B cell (primary cell): ENCODE data around the gene THADA. TPM values are rescaled to one million over a fixed set of nuclear protein-coding genes. Genes with fewer than 3 reads are reported as not detected.

Experiments used
- ATAC-seq: fragments of 200-7000 bp; cut with Tn5 transposase; one replicate; pipeline ENCODE4 v1.10.0; 2021; ENCODE audit warnings: low read depth, mild to moderate bottlenecking, moderate number of reproducible peaks, moderate library complexity
- CTCF ChIA-PET: fragments of 350-600 bp; sonication (Branson Sonifier 250); formaldehyde crosslinking; loops from one replicate; lab custom pipeline; 2021; ENCODE audit warnings: antibody characterized with exemption, inconsistent platforms; lab: Charles Lee
- POLR2A ChIA-PET: fragments of 350-600 bp; sonication (Branson Sonifier 250); formaldehyde crosslinking; loops from one replicate; lab custom pipeline; 2021; ENCODE audit warnings: antibody characterized with exemption; lab: Charles Lee
- DNase-seq: peaks from one replicate; pipeline ENCODE4 v3.0.0; 2013
- H2AFZ ChIP-seq: 2 replicates; pipeline ENCODE4 v1.6.1; 2012; ENCODE audit warnings: mild to moderate bottlenecking, low read depth, low read length; ENCODE audit not compliant: insufficient read depth, poor library complexity, severe bottlenecking
- H3K27ac ChIP-seq, 2 donors: 1 replicate in 1 of 2; 2 replicates in 1 of 2; pipeline ENCODE4 v1.5.1; 2012 to 2013; ENCODE audit warnings: low read length in 2 of 2, mild to moderate bottlenecking in 2 of 2, moderate library complexity in 1 of 2
- H3K27me3 ChIP-seq, 4 experiments: fragments of 200-600 bp in 1 of 4; sonication (generic) in 1 of 4; replicated peaks in 1 of 4; 1 replicate in 2 of 4; 2 replicates in 2 of 4; pipeline versions ENCODE4 v1.6.1 to v1.7.0; 2013 to 2016; ENCODE audit warnings: low read length in 3 of 4, mild to moderate bottlenecking in 2 of 4, mixed read lengths in 1 of 4, moderate library complexity in 1 of 4; ENCODE audit not compliant: insufficient read depth in 4 of 4, control insufficient read depth in 3 of 4; ENCODE audit errors: control extremely low read depth in 1 of 4
- H3K36me3 ChIP-seq, 2 experiments: replicated peaks in 1 of 2; 1 replicate in 1 of 2; 2 replicates in 1 of 2; pipeline versions ENCODE4 v1.6.1 to v1.7.1; 2013; ENCODE audit warnings: low read length in 1 of 2; ENCODE audit not compliant: insufficient read depth in 2 of 2, control insufficient read depth in 1 of 2; ENCODE audit errors: control extremely low read depth in 1 of 2, extremely low read depth in 1 of 2
- H3K4me1 ChIP-seq, 2 donors: fragments of 200-600 bp in 1 of 2; sonication (generic) in 1 of 2; 1 replicate in 1 of 2; 2 replicates in 1 of 2; pipeline versions ENCODE4 v1.5.1 to v1.6.1; 2013 to 2017; ENCODE audit warnings: low read length in 2 of 2; ENCODE audit not compliant: control insufficient read depth in 2 of 2, insufficient read depth in 2 of 2
- H3K4me2 ChIP-seq: replicated peaks from 2 replicates; pipeline ENCODE3; 2012; ENCODE audit warnings: mild to moderate bottlenecking, low read depth, low read length; ENCODE audit not compliant: poor library complexity, severe bottlenecking
- H3K4me3 ChIP-seq, 5 experiments: fragments of 200-600 bp in 1 of 5; sonication (generic) in 1 of 5; 1 replicate in 3 of 5; 2 replicates in 2 of 5; pipeline versions ENCODE4 v1.5.1 to v1.7.0; 2011 to 2016; ENCODE audit warnings: low read length in 4 of 5, mild to moderate bottlenecking in 4 of 5, low read depth in 2 of 5, control low read depth in 1 of 5, moderate library complexity in 1 of 5; ENCODE audit not compliant: insufficient read depth in 1 of 5; ENCODE audit errors: control extremely low read depth in 1 of 5, extremely low read depth in 1 of 5
- H3K79me2 ChIP-seq: fragments of 200-600 bp; sonication (generic); one replicate; pipeline ENCODE4 v1.6.0; 2016; ENCODE audit warnings: low read length; ENCODE audit not compliant: control insufficient read depth, insufficient read depth
- H3K9ac ChIP-seq: fragments of 200-600 bp; sonication (generic); 2 replicates; pipeline ENCODE4 v1.6.1; 2017; ENCODE audit warnings: mild to moderate bottlenecking, low read length, moderate library complexity
- H3K9me3 ChIP-seq, 3 donors: one replicate each; pipeline versions ENCODE4 v1.6.1 to v1.7.1; 2013; ENCODE audit warnings: low read length in 2 of 3; ENCODE audit not compliant: control insufficient read depth in 2 of 3, insufficient read depth in 1 of 3; ENCODE audit errors: control extremely low read depth in 1 of 3
- H4K20me1 ChIP-seq: 2 replicates; pipeline ENCODE4 v1.6.0; 2012; ENCODE audit warnings: mild to moderate bottlenecking, low read length; ENCODE audit not compliant: insufficient read depth, control insufficient read depth, poor library complexity, severe bottlenecking
- H3K27ac Mint-ChIP-seq: one replicate; pipeline ENCODE4 v1.8.0; 2021; ENCODE audit warnings: mixed read lengths
- H3K27me3 Mint-ChIP-seq: one replicate; pipeline ENCODE4 v1.8.0; 2021; ENCODE audit warnings: mixed read lengths
- H3K4me1 Mint-ChIP-seq: one replicate; pipeline ENCODE4 v1.8.0; 2021; ENCODE audit warnings: mixed read lengths
- H3K4me3 Mint-ChIP-seq: one replicate; pipeline ENCODE4 v1.8.0; 2021; ENCODE audit warnings: mixed read lengths
- H3K9me3 Mint-ChIP-seq: one replicate; pipeline ENCODE4 v1.8.0; 2022; ENCODE audit warnings: mixed read lengths; ENCODE audit not compliant: insufficient read depth
- EZH2 ChIP-seq: IDR thresholded peaks from 2 replicates; pipeline ENCODE4 v1.6.1; 2012; ENCODE audit warnings: borderline replicate concordance, low read depth, mild to moderate bottlenecking, moderate library complexity, low read length; ENCODE audit not compliant: insufficient read depth, poor library complexity, severe bottlenecking
- WGBS: methylation state at CpG from one replicate; pipeline ENCODE4 v1.1.5; 2013; ENCODE audit warnings: missing lambda C conversion rate; ENCODE audit not compliant: insufficient coverage; 5-methylcytosine and 5-hydroxymethylcytosine counted together
- intact Hi-C: fragments of 100-400 bp; cut with micrococcal nuclease; formaldehyde crosslinking; loops from one replicate; pipeline ENCODE4 v1.10.0; 2022
- polyA plus RNA-seq: library from polyadenylated mRNA; depleted of rRNA; stranded (reverse); fragments of >200 nt; gene quantifications from 2 replicates; pipeline ENCODE4 v1.2.3, GENCODE V29; 2012
- total RNA-seq, 2 donors: library from RNA; stranded (reverse); fragments of 120-200 nt in 1 of 2; gene quantifications; 1 replicate in 1 of 2; 2 replicates in 1 of 2; pipeline versions ENCODE4 v1.2.3 to v1.2.4, GENCODE V29; 2013 to 2022
- TF ChIP-seq, protein P1 (sequence below): fragments of 200-600 bp; IDR thresholded peaks from one replicate; pipeline ENCODE4 v1.8.0; 2022; ENCODE audit warnings: antibody characterized with exemption, mild to moderate bottlenecking

Gene THADA
- total and polyA plus RNA-seq, 2 donors (not counting 1 experiment from before 2014, with no cell fraction given): 17.6 to 48.5 TPM

DNA sequence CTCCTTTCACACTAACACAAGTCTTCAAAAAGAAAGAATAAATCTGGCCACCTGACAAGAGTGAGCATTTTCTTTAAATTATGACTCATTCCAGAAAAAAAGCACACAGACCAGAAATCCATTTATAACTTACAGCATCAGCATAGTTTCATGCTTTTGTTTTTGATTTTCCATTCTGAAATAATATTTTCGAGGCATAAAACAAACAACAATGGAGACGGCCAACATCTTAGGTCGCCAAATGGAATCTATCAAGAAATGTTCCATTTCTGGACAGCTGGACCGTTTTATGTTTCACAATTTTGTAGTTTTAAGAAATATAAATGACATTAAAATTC is 204.0 kb downstream of the THADA start:
- Histone ChIP-seq H2AFZ (no peak overlapping the region), H3K9ac (no peak overlapping the region), H3K4me3 (no peak overlapping the region), H3K9me3 (no peaks in the 10 kb centered on the region), H3K79me2 (no peaks in the 10 kb centered on the region), H3K36me3 (peaks cover 3 to 28% of the 10 kb centered on the region in 2 experiments), H3K4me1 (peaks cover 0 to 6% of the 10 kb centered on the region in 2 donors), H3K4me2 (no peak overlapping the region), H4K20me1 (no peaks in the 10 kb centered on the region), H3K27ac (no peak overlapping the region), H3K27me3 (no peaks in the 10 kb centered on the region)
- ChIA-PET POLR2A (no interaction called here), CTCF (no interaction called here)
- Mint-ChIP-seq H3K4me1 (peaks cover 14% of the 10 kb centered on the region), H3K4me3 (no peak overlapping the region), H3K27ac (no peak overlapping the region), H3K27me3 (no peaks in the 10 kb centered on the region), H3K9me3 (no peaks in the 10 kb centered on the region)
- WGBS: 100% methylated on average over 1 of the region's 4 CpGs
- ATAC-seq: no peak
- TF ChIP-seq, protein P1, sequence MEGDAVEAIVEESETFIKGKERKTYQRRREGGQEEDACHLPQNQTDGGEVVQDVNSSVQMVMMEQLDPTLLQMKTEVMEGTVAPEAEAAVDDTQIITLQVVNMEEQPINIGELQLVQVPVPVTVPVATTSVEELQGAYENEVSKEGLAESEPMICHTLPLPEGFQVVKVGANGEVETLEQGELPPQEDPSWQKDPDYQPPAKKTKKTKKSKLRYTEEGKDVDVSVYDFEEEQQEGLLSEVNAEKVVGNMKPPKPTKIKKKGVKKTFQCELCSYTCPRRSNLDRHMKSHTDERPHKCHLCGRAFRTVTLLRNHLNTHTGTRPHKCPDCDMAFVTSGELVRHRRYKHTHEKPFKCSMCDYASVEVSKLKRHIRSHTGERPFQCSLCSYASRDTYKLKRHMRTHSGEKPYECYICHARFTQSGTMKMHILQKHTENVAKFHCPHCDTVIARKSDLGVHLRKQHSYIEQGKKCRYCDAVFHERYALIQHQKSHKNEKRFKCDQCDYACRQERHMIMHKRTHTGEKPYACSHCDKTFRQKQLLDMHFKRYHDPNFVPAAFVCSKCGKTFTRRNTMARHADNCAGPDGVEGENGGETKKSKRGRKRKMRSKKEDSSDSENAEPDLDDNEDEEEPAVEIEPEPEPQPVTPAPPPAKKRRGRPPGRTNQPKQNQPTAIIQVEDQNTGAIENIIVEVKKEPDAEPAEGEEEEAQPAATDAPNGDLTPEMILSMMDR: no peak
- TF ChIP-seq EZH2: no peak
- no peak for DNase-seq
- intact Hi-C loops: no loop called here

DNA sequence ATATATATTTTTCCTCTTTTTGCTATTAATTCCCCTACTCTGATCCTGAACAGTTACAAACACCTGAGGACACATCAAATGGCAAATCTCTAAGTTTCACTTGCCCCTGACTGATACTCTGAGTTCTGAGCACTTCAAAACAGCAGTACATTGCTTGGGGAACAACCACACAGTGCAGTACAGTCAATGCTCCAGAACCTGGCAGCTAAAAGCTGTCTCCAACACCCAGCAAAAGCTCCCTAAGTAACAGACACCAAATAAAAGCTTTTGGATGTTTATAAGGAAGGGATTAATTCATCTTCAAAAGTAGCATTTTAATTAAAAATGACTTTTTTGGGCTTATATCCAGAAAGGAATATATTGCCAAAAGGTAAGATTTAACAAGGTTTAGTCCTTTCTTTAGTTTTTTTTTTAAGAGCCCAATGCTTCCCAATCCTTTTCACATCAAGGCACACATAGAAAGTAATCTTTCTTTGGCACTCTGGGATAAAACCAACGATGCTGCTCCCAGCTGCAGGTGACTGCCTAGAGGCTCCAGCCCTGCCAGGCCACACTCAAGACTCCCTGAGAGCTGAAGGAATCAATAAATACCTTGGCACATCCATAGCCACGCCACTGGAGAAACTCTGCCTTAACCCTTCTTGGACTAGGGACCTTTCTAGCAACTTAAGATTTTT is 204.5 kb downstream of the THADA start:
- Mint-ChIP-seq H3K27ac (no peak overlapping the region), H3K27me3 (no peaks in the 10 kb centered on the region), H3K9me3 (no peaks in the 10 kb centered on the region), H3K4me3 (no peak overlapping the region), H3K4me1 (peaks cover 16% of the 10 kb centered on the region)
- no peak overlapping the region for H3K4me2 ChIP-seq
- no peaks in the 10 kb centered on the region for H3K27me3 ChIP-seq
- TF ChIP-seq EZH2: no peak
- TF ChIP-seq, protein P1: no peak
- peaks cover 3 to 22% of the 10 kb centered on the region in 2 experiments for H3K36me3 ChIP-seq
- H4K20me1 ChIP-seq: no peaks in the 10 kb centered on the region
- peaks cover 0 to 6% of the 10 kb centered on the region in 2 donors for H3K4me1 ChIP-seq
- CTCF ChIA-PET: no interaction called here
- POLR2A ChIA-PET: no interaction called here
- DNase-seq: no peak
- H3K9ac ChIP-seq: no peak overlapping the region
- H3K79me2 ChIP-seq: no peaks in the 10 kb centered on the region
- 89% methylated on average over 2 of the region's 2 CpGs for WGBS
- no peak overlapping the region for H3K27ac ChIP-seq
- no peak for ATAC-seq
- intact Hi-C loops: no loop called here
- H2AFZ ChIP-seq: no peak overlapping the region
- H3K4me3 ChIP-seq: no peak overlapping the region
- H3K9me3 ChIP-seq: no peaks in the 10 kb centered on the region
